Measurements from ENCODE around the gene MGAT1. TPM values are rescaled to one million over a fixed set of nuclear protein-coding genes. Genes with fewer than 3 reads are reported as not detected.
"Not testable (repeated sequence)": the region's sequence is repeated elsewhere in the genome, so short reads cannot be mapped to it uniquely, and the experiment has no call there.

MGAT1 gene
- total RNA-seq, 6 experiments from 2014 or later: 99.7 to 136 (median 106) TPM

DNA sequence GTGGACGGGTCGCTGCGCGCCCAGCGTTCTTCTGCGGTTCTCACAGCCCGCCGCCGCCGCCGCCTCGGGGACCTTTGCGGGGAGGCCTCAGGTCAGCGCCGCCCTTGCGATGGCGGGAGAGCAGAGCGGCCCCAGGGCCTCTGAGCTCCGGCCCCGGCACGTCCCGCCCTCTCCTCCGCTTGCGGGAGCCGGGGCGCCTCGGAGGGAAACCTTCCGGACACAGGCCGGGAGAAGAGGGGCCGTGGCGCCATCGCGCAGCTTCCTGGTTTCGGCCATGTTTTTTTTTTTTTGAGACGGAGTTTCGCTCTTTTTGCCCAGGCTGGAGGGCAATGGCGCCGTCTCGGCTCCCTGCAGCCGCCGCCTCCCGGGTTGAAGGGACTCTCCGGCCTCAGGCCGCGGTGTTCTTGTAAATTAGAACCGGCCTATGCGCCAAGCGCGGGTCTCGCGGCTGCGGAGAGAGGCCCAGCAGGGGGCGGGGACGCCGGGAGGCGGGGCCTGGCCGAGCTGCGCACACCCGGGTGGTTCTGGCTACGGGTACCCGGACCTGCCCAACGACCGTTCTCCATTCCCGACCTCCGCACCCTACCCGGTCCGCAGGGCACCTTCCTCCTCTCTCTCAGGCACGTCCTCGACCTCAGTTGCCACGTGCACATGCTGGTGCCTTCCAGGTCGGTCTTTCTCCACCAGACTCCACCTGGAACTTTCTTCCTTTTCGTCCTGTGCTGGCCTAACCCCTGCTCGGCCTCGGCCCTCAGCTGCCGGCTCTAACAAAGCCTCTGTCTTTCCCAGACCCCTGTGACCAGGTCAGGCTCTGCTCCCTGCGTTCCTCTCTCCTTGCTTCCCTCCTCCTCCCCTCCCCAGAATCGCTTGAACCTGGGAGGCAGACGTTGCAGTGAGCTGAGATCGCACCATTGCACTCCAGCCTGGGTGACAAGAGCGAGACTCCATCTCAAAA, 28.8 kb upstream of the MGAT1 start:
- TF ChIP-seq, protein P1, sequence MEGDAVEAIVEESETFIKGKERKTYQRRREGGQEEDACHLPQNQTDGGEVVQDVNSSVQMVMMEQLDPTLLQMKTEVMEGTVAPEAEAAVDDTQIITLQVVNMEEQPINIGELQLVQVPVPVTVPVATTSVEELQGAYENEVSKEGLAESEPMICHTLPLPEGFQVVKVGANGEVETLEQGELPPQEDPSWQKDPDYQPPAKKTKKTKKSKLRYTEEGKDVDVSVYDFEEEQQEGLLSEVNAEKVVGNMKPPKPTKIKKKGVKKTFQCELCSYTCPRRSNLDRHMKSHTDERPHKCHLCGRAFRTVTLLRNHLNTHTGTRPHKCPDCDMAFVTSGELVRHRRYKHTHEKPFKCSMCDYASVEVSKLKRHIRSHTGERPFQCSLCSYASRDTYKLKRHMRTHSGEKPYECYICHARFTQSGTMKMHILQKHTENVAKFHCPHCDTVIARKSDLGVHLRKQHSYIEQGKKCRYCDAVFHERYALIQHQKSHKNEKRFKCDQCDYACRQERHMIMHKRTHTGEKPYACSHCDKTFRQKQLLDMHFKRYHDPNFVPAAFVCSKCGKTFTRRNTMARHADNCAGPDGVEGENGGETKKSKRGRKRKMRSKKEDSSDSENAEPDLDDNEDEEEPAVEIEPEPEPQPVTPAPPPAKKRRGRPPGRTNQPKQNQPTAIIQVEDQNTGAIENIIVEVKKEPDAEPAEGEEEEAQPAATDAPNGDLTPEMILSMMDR (IDR thresholded peaks at IDR 0.05): peak in 2 of 4 donors; percentile 7 to 14
- peak; percentile 77 for TF ChIP-seq POLR2A (IDR thresholded peaks at IDR 0.05)
- 2% methylated on average over 20 of the region's 80 CpGs for WGBS (ENCODE audit: insufficient coverage, low coverage, low lambda C conversion rate, missing lambda C conversion rate)
- DNase-seq: peak; percentile 94 to 96 (median 95)
- peak overlapping the region; percentile 92 to 99 (median 93) for H3K27ac ChIP-seq
- peaks cover 0 to 8% (median 0%) of the 10 kb centered on the region in 4 donors for H3K36me3 ChIP-seq
- no peaks in the 10 kb centered on the region for H3K27me3 ChIP-seq
- peak overlapping the region; percentile 91 to 92 (median 91) for H3K4me3 ChIP-seq
- intact Hi-C loops (cut with DNase I): no loop called here
- H3K9me3 ChIP-seq: no peaks in the 10 kb centered on the region
- H3K4me1 ChIP-seq: peaks cover 0 to 13% (median 7%) of the 10 kb centered on the region in 4 donors
- peak; percentile 94 to 98 (median 96) for ATAC-seq

DNA sequence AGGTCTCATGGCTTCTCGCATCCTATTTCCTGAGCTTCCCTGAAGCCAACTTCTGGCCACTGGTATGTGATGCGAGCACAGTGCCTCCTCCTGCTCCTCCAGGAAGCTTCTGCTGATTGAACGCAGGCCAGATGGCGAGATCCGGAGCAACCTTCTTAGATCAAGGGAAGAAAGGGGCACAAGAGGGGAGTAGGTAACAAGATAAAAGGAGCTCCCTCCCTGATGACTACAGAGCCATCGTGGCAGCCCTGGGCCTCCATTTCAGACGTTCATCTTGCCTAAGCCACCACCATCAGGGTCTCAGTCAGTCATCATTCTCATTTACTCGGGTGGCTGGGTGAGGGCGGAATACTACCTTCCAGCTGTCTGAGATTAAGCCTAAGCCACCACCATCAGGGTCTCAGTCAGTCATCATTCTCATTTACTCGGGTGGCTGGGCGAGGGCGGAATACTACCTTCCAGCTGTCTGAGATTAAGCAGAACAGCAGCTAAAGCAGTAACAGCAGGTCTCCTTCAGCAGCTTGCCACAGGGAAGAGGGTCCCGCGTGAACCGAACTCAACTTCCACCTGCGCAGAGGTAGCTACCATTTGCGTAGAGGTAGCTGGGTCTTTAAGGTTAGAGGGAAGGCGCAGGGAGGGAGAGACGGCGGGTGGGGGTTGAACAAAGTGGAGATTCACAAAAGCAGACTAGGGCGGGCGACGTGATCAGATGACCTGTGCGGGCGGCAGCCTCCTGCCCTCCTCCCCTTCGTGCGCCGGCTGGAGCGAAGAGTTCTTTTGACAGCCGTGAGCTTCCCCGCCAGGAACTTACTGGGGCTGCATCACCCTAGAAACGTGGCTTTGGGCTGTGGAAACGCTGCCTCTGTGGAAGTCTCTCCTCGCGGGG, 27.9 kb upstream of the MGAT1 start:
- peak; percentile 35 for TF ChIP-seq POLR2A (IDR thresholded peaks at IDR 0.05)
- TF ChIP-seq, protein P1 (IDR thresholded peaks at IDR 0.05): no peak
- ATAC-seq (peak; percentile 60 to 73 (median 68)), DNase-seq (peak; percentile 81 to 85 (median 83))
- peak overlapping the region; percentile 92 to 99 (median 93) for H3K27ac ChIP-seq
- intact Hi-C loops (cut with DNase I): no loop called here
- no peaks in the 10 kb centered on the region for H3K9me3 ChIP-seq
- 27% methylated on average over 21 of the region's 35 CpGs for WGBS (ENCODE audit: insufficient coverage, low coverage, low lambda C conversion rate, missing lambda C conversion rate)
- no peaks in the 10 kb centered on the region for H3K27me3 ChIP-seq
- H3K4me1 ChIP-seq: peaks cover 0 to 21% (median 7%) of the 10 kb centered on the region in 4 donors
- peaks cover 0 to 8% (median 0%) of the 10 kb centered on the region in 4 donors for H3K36me3 ChIP-seq
- peak overlapping the region; percentile 91 to 92 (median 91) for H3K4me3 ChIP-seq

DNA sequence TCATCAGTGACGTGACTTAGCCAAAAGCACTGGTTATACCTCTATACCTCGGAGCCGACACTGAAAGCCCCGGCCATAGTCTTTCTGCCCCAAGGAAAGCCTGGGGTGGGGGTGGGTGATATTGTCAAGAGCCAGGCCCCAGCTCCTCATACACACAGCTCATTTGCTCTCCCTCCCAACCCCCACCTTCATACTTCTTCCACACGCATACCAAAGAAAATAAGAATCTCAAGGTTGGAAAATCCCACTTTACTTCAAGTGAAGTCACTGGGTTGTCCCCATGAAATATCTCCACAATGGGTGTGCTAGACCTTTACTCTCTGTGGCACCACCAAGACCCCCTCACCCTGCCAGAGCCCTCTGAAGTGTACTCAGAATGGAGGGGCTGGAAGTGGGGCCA, 27.1 kb upstream of the MGAT1 start:
- intact Hi-C loops (cut with DNase I): no loop called here
- WGBS (ENCODE audit: insufficient coverage, low coverage, low lambda C conversion rate, missing lambda C conversion rate): 80% methylated on average over 4 of the region's 5 CpGs
- Histone ChIP-seq H3K4me1 (peaks cover 0 to 25% (median 7%) of the 10 kb centered on the region in 4 donors), H3K27me3 (no peaks in the 10 kb centered on the region), H3K36me3 (peaks cover 0 to 6% (median 0%) of the 10 kb centered on the region in 4 donors), H3K4me3 (peak overlapping the region in 2 of 3 donors; percentile 91), H3K27ac (peak overlapping the region; percentile 62 to 99 (median 92)), H3K9me3 (no peaks in the 10 kb centered on the region)
- TF ChIP-seq POLR2A (IDR thresholded peaks at IDR 0.05): no peak
- TF ChIP-seq, protein P1 (IDR thresholded peaks at IDR 0.05): no peak
- no peak for DNase-seq
- no peak for ATAC-seq

GRCh38 chr5:180828756-180829531, 26.3 kb upstream of the MGAT1 start:
- 59% methylated on average over 13 of the region's 13 CpGs for WGBS (ENCODE audit: insufficient coverage, low coverage, low lambda C conversion rate, missing lambda C conversion rate)
- DNase-seq; ATAC-seq; intact Hi-C loops (cut with DNase I); H3K36me3 ChIP-seq; H3K9me3 ChIP-seq; H3K4me3 ChIP-seq; H3K27me3 ChIP-seq: not testable (repeated sequence)
- Histone ChIP-seq H3K4me1 (peaks cover 0 to 25% (median 7%) of the 10 kb centered on the region in 4 donors), H3K27ac (peak overlapping the region; percentile 62 to 99 (median 92))
- peak; percentile 14 for TF ChIP-seq POLR2A (IDR thresholded peaks at IDR 0.05)

DNA sequence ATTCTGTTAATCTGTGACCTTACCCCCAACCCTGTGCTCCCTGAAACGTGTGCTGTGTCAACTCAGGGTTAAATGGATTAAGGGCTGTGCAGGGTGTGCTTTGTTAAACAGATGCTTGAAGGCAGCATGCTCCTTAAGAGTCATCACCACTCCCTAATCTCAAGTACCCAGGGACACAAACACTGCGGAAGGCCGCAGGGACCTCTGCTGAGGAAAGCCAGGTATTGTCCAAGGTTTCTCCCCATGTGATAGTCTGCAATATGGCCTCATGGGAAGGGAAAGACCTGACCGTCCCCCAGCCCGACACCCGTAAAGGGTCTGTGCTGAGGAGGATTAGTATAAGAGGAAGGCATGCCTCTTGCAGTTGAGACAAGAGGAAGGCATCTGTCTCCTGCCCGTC, 24.8 kb upstream of the MGAT1 start:
- H3K9me3 ChIP-seq; ATAC-seq; H3K4me3 ChIP-seq; DNase-seq; H3K27ac ChIP-seq; intact Hi-C loops (cut with DNase I); H3K36me3 ChIP-seq; H3K27me3 ChIP-seq: not testable (repeated sequence)
- WGBS (ENCODE audit: insufficient coverage, low coverage, low lambda C conversion rate, missing lambda C conversion rate): 90% methylated on average over 2 of the region's 7 CpGs
- peaks cover 0 to 18% (median 5%) of the 10 kb centered on the region in 4 donors for H3K4me1 ChIP-seq
